Vagina (tissue), 2 donors: Measurements from ENCODE around the gene CDH18.

Experiments
- POLR2A ChIP-seq, 2 donors: fragments of 450-650 bp; IDR thresholded peaks; one replicate each; pipeline ENCODE4 v1.6.1; 2017; ENCODE audit warnings: antibody characterized with exemption in 2 of 2, mild to moderate bottlenecking in 2 of 2, moderate library complexity in 2 of 2
- TF ChIP-seq, protein P1 (sequence below), 3 experiments: fragments of 450-650 bp in 2 of 3; fragments of 200-600 bp in 1 of 3; sonication (generic) in 1 of 3; IDR thresholded peaks; one replicate each; pipeline ENCODE4 v1.5.1; 2017 to 2019; ENCODE audit warnings: antibody characterized with exemption in 3 of 3, mild to moderate bottlenecking in 2 of 3, moderate library complexity in 2 of 3

DNA sequence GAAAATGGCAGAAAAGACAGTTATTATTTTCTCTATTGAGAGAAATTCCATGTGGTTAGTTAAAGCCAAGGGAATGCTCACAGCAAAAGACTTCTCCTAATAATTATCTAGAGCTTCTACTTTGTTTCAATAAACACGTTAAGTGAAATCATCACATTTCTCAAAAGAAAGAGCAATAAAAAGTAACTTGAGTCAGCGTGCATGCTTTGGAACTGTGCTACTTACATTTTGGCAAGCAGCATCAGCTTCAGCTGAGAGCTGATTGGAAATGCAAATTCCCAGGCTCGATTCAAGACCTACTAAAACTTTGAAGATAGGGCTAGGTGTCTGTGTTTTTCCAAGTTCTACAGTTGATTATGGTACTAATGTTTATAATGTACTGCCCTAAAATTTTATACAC lies 132.1 kb downstream of the CDH18 start:
- TF ChIP-seq, protein P1, sequence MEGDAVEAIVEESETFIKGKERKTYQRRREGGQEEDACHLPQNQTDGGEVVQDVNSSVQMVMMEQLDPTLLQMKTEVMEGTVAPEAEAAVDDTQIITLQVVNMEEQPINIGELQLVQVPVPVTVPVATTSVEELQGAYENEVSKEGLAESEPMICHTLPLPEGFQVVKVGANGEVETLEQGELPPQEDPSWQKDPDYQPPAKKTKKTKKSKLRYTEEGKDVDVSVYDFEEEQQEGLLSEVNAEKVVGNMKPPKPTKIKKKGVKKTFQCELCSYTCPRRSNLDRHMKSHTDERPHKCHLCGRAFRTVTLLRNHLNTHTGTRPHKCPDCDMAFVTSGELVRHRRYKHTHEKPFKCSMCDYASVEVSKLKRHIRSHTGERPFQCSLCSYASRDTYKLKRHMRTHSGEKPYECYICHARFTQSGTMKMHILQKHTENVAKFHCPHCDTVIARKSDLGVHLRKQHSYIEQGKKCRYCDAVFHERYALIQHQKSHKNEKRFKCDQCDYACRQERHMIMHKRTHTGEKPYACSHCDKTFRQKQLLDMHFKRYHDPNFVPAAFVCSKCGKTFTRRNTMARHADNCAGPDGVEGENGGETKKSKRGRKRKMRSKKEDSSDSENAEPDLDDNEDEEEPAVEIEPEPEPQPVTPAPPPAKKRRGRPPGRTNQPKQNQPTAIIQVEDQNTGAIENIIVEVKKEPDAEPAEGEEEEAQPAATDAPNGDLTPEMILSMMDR (IDR thresholded peaks at IDR 0.05): no peak
- TF ChIP-seq POLR2A (IDR thresholded peaks at IDR 0.05): no peak
